Liver (tissue), 9 donors: ENCODE data around the gene PHEX. TPM values are rescaled to one million over a fixed set of nuclear protein-coding genes. Genes with fewer than 3 reads are reported as not detected.

Source experiments
- DNase-seq: peaks from one replicate; pipeline ENCODE4 v3.0.0-alpha.2; 2017; ENCODE audit warnings: low spot score
- H3K27ac ChIP-seq, 2 donors: one replicate each; pipeline ENCODE4 v1.7.0; 2013; ENCODE audit warnings: inconsistent platforms in 2 of 2, low read length in 2 of 2, control low read depth in 1 of 2, low read depth in 1 of 2, mild to moderate bottlenecking in 1 of 2
- H3K27me3 ChIP-seq, 4 donors: one replicate each; pipeline versions ENCODE4 v1.6.1 to v1.7.0; 2013; ENCODE audit warnings: low read length in 3 of 4, inconsistent platforms in 1 of 4, mild to moderate bottlenecking in 1 of 4, moderate library complexity in 1 of 4; ENCODE audit not compliant: control insufficient read depth in 4 of 4, insufficient read depth in 4 of 4
- H3K36me3 ChIP-seq, 4 donors: one replicate each; pipeline versions ENCODE4 v1.6.1 to v1.7.0; 2013; ENCODE audit warnings: low read length in 3 of 4, mild to moderate bottlenecking in 3 of 4, low read depth in 1 of 4, moderate library complexity in 1 of 4; ENCODE audit not compliant: control insufficient read depth in 4 of 4, insufficient read depth in 3 of 4
- H3K4me1 ChIP-seq, 4 donors: one replicate each; pipeline versions ENCODE4 v1.6.1 to v1.7.0; 2013; ENCODE audit warnings: low read length in 3 of 4, mild to moderate bottlenecking in 3 of 4, moderate library complexity in 1 of 4; ENCODE audit not compliant: control insufficient read depth in 4 of 4, insufficient read depth in 4 of 4
- H3K4me3 ChIP-seq, 3 donors: one replicate each; pipeline versions ENCODE4 v1.6.1 to v1.7.0; 2013; ENCODE audit warnings: low read length in 3 of 3, control low read depth in 1 of 3, low read depth in 1 of 3, mild to moderate bottlenecking in 1 of 3
- H3K9ac ChIP-seq, 2 donors: one replicate each; pipeline ENCODE4 v1.7.0; 2013; ENCODE audit warnings: low read length in 2 of 2, mild to moderate bottlenecking in 2 of 2, moderate library complexity in 2 of 2, control low read depth in 1 of 2, low read depth in 1 of 2
- H3K9me3 ChIP-seq, 4 donors: one replicate each; pipeline versions ENCODE4 v1.6.1 to v1.7.0; 2013; ENCODE audit warnings: low read length in 3 of 4; ENCODE audit not compliant: control insufficient read depth in 4 of 4
- ATF3 ChIP-seq: IDR thresholded peaks from 2 replicates; pipeline ENCODE4 v1.6.1; 2016; ENCODE audit warnings: antibody characterized with exemption
- CTCF ChIP-seq: fragments of 150-350 bp; IDR thresholded peaks from 2 replicates; pipeline ENCODE4 v1.5.1; 2017; ENCODE audit warnings: improper control_type of control experiment, low read depth, low read length; ENCODE audit not compliant: missing input control
- EGR1 ChIP-seq, 2 donors: IDR thresholded peaks; 2 replicates each; pipeline ENCODE4 v1.6.1; 2016 to 2018; ENCODE audit warnings: antibody characterized with exemption in 2 of 2, low read depth in 2 of 2
- FOXA1 ChIP-seq: IDR thresholded peaks from 2 replicates; pipeline ENCODE4 v1.6.1; 2016; ENCODE audit warnings: antibody characterized with exemption
- FOXA2 ChIP-seq: IDR thresholded peaks from 2 replicates; pipeline ENCODE4 v1.6.1; 2016; ENCODE audit warnings: antibody characterized with exemption
- GABPA ChIP-seq, 2 donors: IDR thresholded peaks in 1 of 2; conservative IDR thresholded peaks in 1 of 2; 2 replicates each; pipeline ENCODE4 v1.6.1; 2016; ENCODE audit warnings: antibody characterized with exemption in 2 of 2, mild to moderate bottlenecking in 1 of 2, moderate library complexity in 1 of 2
- HNF4A ChIP-seq, 2 donors: conservative IDR thresholded peaks; 2 replicates each; pipeline ENCODE4 v1.6.1; 2016; ENCODE audit warnings: antibody characterized with exemption in 2 of 2, mild to moderate bottlenecking in 2 of 2
- HNF4G ChIP-seq: IDR thresholded peaks from 2 replicates; pipeline ENCODE4 v1.6.1; 2016; ENCODE audit warnings: antibody characterized with exemption
- JUND ChIP-seq, 2 donors: IDR thresholded peaks; 2 replicates each; pipeline ENCODE4 v1.6.1; 2016; ENCODE audit warnings: antibody characterized with exemption in 2 of 2
- MAX ChIP-seq: IDR thresholded peaks from 2 replicates; pipeline ENCODE4 v1.6.1; 2016; ENCODE audit warnings: antibody characterized with exemption
- NR2F2 ChIP-seq: IDR thresholded peaks from 2 replicates; pipeline ENCODE4 v1.6.1; 2016; ENCODE audit warnings: antibody characterized with exemption
- RAD21 ChIP-seq, 2 donors: IDR thresholded peaks; 2 replicates each; pipeline ENCODE4 v1.6.1; 2016; ENCODE audit warnings: antibody characterized with exemption in 2 of 2, mild to moderate bottlenecking in 2 of 2
- REST ChIP-seq: IDR thresholded peaks from 2 replicates; pipeline ENCODE4 v1.6.1; 2016; ENCODE audit warnings: antibody characterized with exemption, mild to moderate bottlenecking
- SP1 ChIP-seq: IDR thresholded peaks from 2 replicates; pipeline ENCODE4 v1.6.1; 2018; ENCODE audit warnings: antibody characterized with exemption, mild to moderate bottlenecking
- TAF1 ChIP-seq: conservative IDR thresholded peaks from 2 replicates; pipeline ENCODE4 v1.6.1; 2016; ENCODE audit warnings: antibody characterized with exemption, mild to moderate bottlenecking
- YY1 ChIP-seq: IDR thresholded peaks from 2 replicates; pipeline ENCODE4 v1.6.1; 2016; ENCODE audit warnings: antibody characterized with exemption, mild to moderate bottlenecking
- ZBTB33 ChIP-seq: IDR thresholded peaks from 2 replicates; pipeline ENCODE4 v1.6.1; 2016; ENCODE audit warnings: antibody characterized with exemption
- WGBS: extraction: QIAGEN DNeasy Blood & Tissue Kit; methylation state at CpG from one replicate; pipeline ENCODE4 v1.1.7; 2013; 5-methylcytosine and 5-hydroxymethylcytosine counted together
- polyA plus RNA-seq, 2 donors: library from polyadenylated mRNA; stranded (reverse) in 1 of 2; unstranded in 1 of 2; fragments of 200-250 nt in 1 of 2; fragments of >200 nt in 1 of 2; fragmentation: Nextera tagmentation in 1 of 2; extraction: Ambion mirVana in 1 of 2; gene quantifications; one replicate each; pipeline versions ENCODE4 v1.2.1 to v1.2.3, GENCODE V29; 2013 to 2015
- total RNA-seq, 2 donors: library from RNA; depleted of rRNA; stranded (reverse); fragments of >200 nt; gene quantifications; one replicate each; pipeline ENCODE4 v1.2.3, GENCODE V29; 2014
- donor health status: healthy.
- donor health status: healthy.
- donor health status: healthy.
- donor health status: healthy.
- donor health status: healthy.

Gene PHEX
- total and polyA plus RNA-seq, 4 donors: 0.01 to 0.14 (median 0.08) TPM; not detected in 1

- no peak for TF ChIP-seq REST
- no peak for TF ChIP-seq HNF4G
- no peak for TF ChIP-seq FOXA2
- TF ChIP-seq SP1: no peak
- TF ChIP-seq RAD21 (IDR thresholded peaks at IDR 0.05): no peak
Measured at GRCh38 chrX:22139822-22140221, 107.7 kb downstream of the PHEX start (continued).

- 93% methylated on average over 4 of the region's 4 CpGs for WGBS
Measured at GRCh38 chrX:22141047-22141730, 109.1 kb downstream of the PHEX start.

More at GRCh38 chrX:22141047-22141730, 109.1 kb downstream of the PHEX start:
- no peaks in the 10 kb centered on the region for H3K9me3 ChIP-seq
- H3K27ac ChIP-seq: no peak overlapping the region
- no peaks in the 10 kb centered on the region for H3K27me3 ChIP-seq
- TF ChIP-seq JUND (IDR thresholded peaks at IDR 0.05): no peak
- no peak for TF ChIP-seq CTCF
- TF ChIP-seq ZBTB33: no peak
- no peak for TF ChIP-seq GABPA (IDR thresholded peaks at IDR 0.05 in 1 of 2, conservative IDR thresholded peaks at IDR 0.05 in 1 of 2)
- no peak for TF ChIP-seq EGR1 (IDR thresholded peaks at IDR 0.05; ENCODE audit: low read depth in 2 of 2)
- TF ChIP-seq FOXA1: no peak
- no peak for TF ChIP-seq HNF4G
- no peak for TF ChIP-seq YY1
- TF ChIP-seq TAF1: no peak
- TF ChIP-seq NR2F2: no peak
- no peak for TF ChIP-seq HNF4A (conservative IDR thresholded peaks at IDR 0.05)
- TF ChIP-seq ATF3: no peak
- no peak for TF ChIP-seq REST
- TF ChIP-seq FOXA2: no peak
- TF ChIP-seq MAX: no peak
- TF ChIP-seq RAD21 (IDR thresholded peaks at IDR 0.05): no peak
- H3K9ac ChIP-seq: no peak overlapping the region
- DNase-seq: no peak
- H3K4me3 ChIP-seq: no peak overlapping the region
- H3K4me1 ChIP-seq: peaks cover 0 to 2% (median 0%) of the 10 kb centered on the region in 4 donors
- no peaks in the 10 kb centered on the region for H3K36me3 ChIP-seq
